ENCODE results near the gene BMP8A.
"Not testable (repeated sequence)": the region's sequence is repeated elsewhere in the genome, so short reads cannot be mapped to it uniquely, and the experiment has no call there.

The BMP8A gene, protein sequence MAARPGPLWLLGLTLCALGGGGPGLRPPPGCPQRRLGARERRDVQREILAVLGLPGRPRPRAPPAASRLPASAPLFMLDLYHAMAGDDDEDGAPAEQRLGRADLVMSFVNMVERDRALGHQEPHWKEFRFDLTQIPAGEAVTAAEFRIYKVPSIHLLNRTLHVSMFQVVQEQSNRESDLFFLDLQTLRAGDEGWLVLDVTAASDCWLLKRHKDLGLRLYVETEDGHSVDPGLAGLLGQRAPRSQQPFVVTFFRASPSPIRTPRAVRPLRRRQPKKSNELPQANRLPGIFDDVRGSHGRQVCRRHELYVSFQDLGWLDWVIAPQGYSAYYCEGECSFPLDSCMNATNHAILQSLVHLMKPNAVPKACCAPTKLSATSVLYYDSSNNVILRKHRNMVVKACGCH

DNA sequence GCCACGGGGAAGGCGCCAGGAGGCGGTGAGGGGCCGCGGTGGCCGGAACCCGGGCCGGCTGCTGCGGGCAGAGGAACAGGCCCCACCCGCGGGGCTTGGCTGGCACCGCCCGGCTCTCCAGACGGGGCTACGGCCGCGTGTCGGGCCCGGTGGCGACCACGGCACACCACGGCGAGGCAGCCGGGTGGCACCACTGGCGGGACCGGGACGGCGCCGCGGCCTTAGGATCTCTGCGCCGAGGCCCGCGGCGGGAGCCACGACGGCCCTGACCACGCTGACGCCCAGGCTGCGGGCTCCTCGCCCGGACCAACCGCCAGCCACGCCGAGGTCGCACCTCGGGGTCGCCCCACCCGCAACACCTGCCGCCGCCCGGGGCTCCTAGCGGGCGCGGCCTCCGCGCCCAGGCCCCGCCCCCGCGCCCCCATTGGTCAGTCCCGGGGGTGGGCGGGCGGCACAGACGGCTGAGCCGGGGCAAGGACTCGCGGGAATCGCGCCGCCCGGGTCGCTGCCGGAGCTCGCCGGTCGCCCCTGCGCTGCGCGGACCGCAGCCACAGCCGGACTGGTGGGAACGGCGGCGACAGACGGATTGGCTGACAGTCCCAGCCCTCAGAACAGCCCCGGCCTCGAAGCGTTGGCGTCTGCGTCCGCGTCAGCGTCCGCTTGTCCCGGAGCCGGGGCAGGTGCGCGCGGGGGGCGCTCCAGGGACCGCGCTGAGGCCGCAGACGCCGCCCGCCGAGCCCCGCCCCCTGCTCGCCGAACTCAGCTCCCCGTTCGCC, at the start of gene BMP8A:
TSS of gene BMP8A (plus strand) at position 491 of the 776 bp plus-strand sequence. CDS start 356 bp downstream, outside the sequence.
- DNase-seq, result peak; percentile 51

GRCh38 chr1:39441797-39442196, 49.6 kb upstream of the BMP8A start:
- DNase-seq, result no peak

DNA sequence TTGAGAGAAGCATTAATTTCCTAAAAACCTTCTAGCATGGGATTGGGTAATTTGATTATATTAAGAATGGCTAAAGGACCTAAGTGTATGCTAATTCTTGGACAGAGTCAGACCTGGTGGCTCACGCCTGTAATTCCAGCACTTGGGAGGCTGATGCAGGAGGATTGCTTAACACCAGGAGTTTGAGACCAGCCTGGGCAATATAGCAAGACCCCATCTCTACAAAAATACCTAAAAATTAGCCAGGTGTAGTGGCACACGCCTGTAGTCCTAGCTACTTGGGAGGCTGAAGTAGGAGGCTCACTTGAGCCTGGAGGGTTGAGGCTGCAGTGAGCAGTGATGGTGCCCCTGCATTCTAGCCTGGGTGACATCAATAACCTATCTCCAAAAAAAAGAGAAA, 45.9 kb upstream of the BMP8A start:
- no peak for DNase-seq

GRCh38 chr1:39446986-39447567, 44.4 kb upstream of the BMP8A start:
- no peak for DNase-seq

DNA sequence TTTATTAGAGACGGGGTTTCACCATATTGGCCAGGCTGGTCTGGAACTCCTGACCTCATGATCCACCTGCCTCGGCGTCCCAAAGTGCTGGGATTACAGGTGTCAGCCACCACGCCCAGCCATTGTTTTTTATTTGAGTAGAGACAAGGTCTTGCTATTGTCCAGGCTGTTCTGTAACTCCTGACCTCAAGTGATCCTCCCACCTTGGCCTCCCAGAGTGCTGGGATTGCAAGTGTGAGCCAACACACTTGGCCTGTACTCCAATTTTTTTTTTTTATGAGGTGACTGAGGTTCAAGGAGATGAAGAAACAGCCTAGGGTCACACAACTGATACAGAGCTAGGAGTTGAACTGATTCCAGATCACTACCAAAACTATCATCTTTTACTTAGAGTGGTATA, 41.4 kb upstream of the BMP8A start:
- DNase-seq, result not testable (repeated sequence)

DNA sequence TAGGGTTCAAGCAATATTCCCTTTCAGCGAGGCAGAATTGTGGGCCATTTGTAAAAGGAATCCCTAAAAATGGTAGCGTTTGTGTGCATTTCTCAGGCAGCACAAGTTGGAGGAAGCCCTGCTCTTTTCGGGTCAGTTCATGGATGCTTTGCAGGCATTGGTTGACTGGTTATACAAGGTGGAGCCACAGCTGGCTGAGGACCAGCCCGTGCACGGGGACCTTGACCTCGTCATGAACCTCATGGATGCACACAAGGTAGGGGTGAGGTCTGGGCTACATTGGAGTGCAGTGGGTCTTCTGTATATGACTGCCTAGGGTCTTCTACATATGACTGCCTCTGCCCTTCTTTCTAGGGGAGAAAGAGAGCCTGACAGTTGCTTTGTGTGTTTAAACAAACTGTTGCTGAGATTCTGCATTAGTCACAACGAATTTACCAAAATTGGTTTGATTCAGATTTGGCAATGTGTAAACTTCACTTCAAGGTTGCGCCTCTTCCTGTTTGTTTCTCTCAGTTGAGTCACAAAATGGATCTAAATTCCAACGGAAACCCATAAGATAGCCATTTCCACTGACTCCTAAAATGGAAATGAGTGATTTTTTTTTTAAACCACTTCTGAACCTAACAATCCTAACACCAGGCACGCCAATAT, 40.4 kb upstream of the BMP8A start:
- DNase-seq, result no peak

DNA sequence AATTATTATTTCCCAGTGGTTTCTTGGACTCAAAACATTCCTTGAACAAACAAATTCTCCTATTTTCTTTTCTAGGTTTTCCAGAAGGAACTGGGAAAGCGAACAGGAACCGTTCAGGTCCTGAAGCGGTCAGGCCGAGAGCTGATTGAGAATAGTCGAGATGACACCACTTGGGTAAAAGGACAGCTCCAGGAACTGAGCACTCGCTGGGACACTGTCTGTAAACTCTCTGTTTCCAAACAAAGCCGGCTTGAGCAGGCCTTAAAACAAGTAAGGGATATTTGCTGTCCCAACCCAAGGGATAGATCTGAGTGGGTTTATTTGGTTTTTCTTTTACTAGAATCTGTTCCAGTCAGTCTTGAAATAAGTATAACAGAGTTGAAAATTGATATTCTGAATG, 39.4 kb upstream of the BMP8A start:
- DNase-seq, result no peak

- DNase-seq, result no peak
These were observed 38.9 kb upstream of the BMP8A start for GRCh38 chr1:39452540-39452939.

DNA sequence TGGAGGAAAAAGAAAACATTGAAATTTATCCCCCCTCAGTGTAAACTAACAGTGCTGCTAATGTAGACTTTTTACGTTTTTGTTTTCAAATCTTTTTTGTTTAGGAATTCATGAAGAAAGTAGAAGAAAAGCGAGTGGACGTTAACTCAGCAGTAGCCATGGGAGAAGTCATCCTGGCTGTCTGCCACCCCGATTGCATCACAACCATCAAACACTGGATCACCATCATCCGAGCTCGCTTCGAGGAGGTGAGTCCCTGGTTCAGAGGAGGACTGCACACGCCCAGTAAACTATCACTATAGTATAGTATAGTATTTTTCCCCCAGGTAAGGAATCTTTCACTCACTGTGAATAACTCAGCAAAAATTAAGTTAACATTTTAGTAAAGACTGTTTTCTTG, 37.8 kb upstream of the BMP8A start:
- no peak for DNase-seq

DNA sequence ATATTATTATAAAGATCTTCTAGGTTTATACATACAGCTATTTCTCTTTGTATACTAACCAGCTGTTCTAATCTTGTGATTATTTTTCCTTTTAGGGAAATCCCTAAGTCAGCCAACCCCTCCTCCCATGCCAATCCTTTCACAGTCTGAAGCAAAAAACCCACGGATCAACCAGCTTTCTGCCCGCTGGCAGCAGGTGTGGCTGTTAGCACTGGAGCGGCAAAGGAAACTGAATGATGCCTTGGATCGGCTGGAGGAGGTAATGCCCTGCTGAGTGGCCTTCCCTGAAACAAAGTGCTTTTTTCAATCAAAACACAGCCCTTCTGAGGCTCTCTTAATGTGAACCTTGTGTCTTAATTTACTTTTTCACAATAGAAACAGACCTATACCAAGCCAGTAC, 32.4 kb upstream of the BMP8A start:
- DNase-seq, result no peak

DNA sequence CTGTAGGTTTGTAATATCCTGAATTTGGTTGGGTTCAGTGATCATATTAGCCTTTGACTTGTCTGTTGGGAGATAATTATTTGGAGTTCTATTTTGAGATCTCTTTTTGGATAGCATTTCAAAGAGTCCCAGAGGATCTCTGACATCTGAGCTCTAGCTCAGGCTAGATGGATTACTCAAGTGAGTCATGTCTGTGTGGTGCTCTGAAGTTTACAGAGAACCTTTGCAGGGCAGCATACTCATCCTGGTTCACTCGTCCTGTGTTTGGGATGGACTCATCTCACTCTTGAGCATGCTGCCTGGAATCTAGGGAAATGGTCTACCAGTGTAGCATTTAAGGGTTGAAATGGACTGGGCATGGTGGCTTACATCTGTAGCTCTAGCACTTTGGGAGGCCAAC, 29.4 kb upstream of the BMP8A start:
- DNase-seq, result no peak

DNA sequence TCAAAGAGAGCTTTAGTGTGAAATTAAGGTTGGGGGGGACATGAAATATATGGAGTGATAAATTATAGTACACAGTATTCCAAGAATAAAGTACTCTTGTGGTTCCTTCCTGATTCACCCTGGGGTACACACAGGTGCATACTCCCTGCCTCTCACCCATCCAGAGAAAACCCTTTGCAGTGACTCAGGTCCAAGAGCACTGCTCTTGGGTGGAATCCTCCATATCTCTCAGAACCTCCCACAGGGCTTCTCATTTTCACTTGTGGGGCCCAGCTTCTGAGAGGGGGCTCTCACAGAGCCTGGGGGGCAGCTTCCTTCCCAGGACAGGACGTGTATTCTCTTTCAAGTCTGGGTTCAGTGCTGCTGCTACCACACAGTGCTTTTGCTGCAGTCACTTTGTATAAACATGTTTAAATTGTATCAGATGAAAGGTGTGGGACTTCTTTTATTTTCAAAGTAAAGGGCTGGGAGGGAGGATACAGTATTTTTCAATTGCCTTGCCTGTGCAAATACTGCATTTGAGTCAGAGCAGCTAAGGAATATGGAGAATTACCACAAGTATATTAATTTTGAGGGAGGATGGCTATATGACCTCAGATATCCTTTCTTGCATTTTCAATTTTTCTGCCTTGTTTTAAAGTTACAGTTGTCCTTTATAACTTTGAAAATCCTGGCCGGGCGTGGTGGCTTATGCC, 24.9 kb upstream of the BMP8A start:
- DNase-seq, result no peak

- DNase-seq, result not testable (repeated sequence)
These were observed 24.2 kb upstream of the BMP8A start for GRCh38 chr1:39467108-39467720.

- no peak for DNase-seq
These were observed 22.3 kb upstream of the BMP8A start for GRCh38 chr1:39469150-39469549.

DNA sequence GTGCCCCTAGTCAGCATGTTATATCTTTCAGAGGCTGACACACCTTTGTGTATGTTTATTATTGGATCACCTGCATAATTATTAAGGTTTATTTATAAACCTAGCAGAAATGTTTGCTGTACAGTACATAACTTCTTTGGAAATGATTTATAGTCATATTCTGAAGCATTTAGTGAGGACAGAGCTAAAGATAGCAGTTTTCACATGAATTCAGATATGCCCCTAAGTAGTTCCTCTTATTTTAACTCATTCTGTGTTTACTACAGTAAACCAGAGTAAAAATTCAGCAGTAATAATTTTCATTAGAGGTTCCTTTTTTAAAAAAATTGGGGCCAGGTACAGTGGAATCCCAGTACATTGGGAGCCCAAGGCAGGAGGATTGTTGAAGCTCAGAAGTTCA, 21.4 kb upstream of the BMP8A start:
- DNase-seq, result no peak

DNA sequence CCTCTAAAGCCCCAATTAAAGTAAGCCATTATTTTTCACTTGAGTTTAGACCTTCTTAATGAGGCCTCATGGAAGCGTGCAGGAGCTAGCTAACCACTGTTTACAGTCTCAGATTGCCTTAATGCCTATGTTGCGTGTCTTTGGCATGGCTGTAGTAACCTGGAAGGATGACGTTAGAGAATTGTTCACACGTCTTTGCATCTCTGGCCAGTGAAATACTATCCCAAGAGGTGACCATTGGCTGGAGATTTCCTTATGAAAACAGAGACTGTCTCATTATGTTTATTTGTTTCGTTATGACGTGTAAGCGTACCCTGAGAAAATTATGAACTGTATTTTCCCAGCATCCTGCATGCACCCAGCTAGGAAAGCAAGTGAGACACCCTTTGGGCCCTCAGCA, 18.6 kb upstream of the BMP8A start:
- no peak for DNase-seq

- no peak for DNase-seq
These were observed 18.1 kb upstream of the BMP8A start for GRCh38 chr1:39473324-39473723.

DNA sequence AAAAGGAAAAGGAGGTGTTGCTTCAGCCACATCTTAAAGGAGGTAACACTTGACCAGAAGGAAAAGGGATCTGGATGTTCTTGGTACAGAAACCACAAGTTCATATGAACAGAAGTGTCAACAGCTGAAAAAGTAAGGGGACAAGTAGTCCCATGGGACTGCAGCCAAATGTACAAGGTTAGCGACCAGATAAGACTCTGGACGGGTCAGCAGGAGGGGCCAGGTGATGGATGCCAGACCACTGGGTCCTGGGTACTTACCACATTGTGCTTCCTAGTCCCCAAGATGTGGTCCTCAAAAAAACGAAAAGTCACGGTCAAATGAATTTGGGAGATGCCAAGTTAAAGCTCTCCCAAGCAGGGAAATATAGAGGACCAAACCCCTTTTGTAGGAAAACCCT, 16.6 kb upstream of the BMP8A start:
- no peak for DNase-seq

DNA sequence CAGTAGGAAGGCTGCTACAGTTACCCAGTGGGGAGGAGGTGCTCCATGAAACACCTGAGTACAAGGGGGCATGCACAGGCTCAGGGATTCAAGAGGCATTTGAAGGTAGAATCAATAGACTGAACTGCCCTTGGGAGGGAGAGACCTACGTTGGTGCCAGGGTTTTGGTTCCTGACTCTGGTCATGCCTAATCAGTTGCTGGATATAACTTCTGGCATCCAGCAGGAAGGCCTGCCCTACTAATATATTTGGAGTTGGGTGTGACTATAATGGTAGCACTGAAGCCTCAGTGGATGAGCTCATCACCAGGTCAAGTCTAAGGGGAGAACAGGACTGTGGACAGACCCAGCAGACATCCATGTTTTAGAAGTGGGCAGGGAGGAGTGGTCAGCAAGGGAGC, 15.9 kb upstream of the BMP8A start:
- not testable (repeated sequence) for DNase-seq

- DNase-seq, result no peak
These were observed 13.1 kb upstream of the BMP8A start for GRCh38 chr1:39478126-39478915.

DNA sequence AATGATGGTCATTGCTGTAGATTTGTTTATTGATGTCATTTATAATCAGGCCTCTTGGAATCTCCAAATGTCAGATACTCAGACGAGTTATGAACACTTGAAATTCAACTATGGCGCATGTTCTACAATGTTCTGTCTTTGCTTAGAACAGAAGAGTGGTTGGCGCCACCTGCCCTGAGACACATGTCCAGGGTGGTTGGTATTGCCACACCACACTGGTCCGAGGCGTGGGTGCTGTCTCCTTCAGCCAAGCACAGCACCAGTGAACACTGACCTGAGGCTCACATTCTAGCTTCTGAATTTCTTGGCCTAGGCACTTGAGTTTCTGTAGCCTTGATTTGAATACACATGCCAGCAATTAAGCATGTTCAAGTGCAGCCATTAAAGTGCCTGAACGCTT, 10.1 kb upstream of the BMP8A start:
- no peak for DNase-seq

Data from activated T-cell treated with anti-CD3 and anti-CD28 coated beads for 4 hours (primary cell).